Kidney tubule cell (primary cell): ENCODE results near the gene ZBTB17.
"Not testable (repeated sequence)": the region's sequence is repeated elsewhere in the genome, so short reads cannot be mapped to it uniquely, and the experiment has no call there.

ENCODE experiments used
- DNase-seq: peaks from one replicate; pipeline ENCODE4 v3.0.0-alpha.2; 2018; ENCODE audit warnings: low spot score

The ZBTB17 gene

DNA sequence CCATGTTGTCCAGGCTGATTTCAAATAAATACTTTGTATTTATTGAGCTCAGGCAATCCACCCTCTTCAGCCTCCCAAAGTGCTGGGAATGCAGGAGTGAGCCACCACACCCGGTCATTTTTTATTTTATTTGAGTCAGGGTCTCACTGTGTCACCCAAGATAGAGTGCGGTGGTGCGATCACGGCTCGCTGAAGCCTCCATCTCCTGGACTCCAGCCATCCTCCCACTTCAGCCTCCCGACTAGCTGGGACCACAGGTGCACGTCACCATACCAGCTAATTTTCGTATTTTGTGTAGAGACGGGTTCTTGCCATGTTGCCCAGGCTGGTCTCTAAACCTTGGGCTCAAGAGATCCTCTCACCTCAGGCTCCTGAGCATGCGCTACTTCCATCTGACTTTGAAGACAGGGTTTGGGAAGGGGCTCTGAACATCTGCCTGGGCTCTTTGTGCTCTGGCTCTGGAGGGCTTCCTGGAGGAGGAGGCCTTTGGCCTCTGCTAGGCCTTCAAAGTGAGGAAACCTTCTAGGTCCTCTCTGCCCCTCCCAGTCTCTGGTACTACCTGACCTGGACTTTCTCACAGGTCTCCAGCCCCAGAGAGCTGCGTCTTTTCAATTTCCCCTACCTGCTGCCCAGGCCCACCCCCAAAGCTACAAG is 36.2 kb upstream of the ZBTB17 start:
- no peak for DNase-seq

DNA sequence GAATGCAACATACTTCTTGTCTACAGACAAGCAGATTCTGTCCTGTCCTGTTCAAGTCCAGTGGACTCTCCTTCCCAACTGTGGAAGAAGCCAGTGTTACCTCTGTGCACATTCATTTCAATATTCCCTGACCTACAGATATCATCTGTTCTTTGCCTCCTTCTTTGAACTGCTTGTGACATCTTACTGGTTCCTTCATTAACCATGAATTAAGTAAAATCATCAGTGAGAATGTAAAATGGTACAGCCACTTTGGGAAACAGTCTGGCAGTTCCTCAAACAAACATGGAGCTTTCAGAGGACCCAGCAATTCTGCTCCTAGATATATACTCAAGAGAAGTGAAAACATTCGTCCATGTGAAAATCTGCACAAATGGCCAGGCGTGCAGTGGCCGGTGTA is 34.9 kb upstream of the ZBTB17 start:
- DNase-seq = no peak

DNA sequence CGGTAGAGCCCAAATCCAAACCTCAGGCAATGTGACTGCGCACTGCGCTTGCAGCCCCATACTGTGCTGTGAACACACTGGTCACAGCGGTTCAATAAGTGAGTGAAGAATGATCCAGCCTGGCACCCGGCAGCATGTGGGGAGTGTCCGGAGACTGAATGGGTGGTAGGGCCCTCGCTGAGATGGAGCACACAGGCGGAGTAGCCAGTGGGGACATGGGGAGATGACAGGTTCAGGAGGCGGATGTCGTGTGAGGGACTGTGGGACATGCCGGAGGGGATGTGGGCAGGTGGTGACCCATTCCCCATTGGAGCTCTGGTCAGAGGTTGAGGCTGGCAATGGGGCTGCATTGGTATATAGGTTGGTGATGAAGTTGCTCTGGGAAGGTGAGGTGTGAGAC is 33.8 kb upstream of the ZBTB17 start:
- DNase-seq = no peak

DNA sequence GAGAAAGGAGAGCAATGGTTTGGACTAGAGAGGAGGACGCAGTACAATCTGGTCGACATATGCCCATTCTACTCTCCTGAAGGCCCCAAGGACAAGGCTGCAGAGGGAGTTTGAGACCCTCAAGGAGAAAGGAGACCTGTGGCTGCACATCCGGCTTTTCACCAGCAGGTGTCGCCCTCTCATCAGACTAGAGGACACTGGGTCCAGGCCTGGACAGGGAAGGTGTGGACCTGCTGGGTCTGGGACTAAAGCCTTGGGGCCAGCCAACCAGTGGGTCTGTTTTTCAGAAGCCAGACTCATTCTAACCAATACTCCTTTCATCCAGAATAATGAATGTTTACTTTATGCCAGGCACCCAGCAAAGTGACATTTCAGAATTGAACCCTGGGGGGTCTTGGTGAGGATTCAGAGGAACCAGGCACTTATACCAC is 33.1 kb upstream of the ZBTB17 start:
- peak; percentile 73 for DNase-seq

DNA sequence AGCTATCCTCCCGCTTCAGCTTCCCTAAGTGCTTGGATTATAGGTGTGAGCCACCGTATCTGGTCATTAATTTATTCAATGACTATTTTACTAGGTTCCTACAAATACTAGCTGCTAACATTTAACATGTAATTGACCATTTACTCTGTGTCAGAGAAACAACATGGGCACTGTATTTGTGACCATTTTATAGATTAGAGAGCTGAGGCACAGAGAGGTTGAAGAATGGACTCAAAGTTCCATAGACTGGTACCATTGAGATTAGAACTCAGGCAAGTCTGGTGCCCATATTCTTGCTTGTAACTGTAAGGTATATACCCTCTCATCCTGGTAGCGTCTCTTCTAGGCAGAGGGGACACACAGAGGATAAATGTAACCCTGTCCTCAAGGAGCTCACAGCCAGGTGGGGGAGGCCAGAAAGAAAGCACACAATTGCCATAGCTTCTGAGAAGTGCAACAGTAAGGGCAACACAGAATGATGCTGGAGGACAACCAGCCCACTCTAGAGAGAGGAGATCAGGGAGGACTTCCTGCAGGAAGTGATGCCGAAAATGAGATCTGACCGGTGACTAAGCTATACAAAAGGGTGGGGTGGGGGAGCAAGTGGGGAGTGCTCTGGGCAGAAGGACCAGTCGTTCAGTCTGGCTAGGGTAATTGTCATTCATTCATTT is 31.9 kb upstream of the ZBTB17 start:
- no peak for DNase-seq

- peak; percentile 39 for DNase-seq
These were observed 30.9 kb upstream of the ZBTB17 start for GRCh38 chr1:16006552-16007485.

- DNase-seq = no peak
These were observed 30.1 kb upstream of the ZBTB17 start for GRCh38 chr1:16006010-16006409.

- no peak for DNase-seq
These were observed 29.7 kb upstream of the ZBTB17 start for GRCh38 chr1:16005597-16005996.

DNA sequence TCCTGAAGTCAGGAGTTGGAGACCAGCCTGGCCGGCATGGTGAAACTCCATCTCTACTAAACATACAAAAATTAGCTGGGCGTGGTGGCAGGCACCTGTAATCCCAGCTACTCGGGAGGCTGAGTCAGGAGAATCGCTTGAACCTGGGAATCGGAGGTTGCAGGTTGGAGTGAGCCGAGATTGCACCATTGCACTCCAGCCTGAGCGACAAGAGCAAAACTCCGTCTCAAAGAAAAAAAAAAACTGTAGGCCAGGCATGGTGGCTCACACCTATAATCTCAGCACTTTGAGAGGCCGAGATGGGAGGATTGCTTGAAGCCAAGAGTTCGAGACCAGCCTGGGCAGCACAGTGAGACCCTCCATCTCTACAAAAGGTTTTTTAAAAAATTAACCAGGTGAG is 25.4 kb upstream of the ZBTB17 start:
- DNase-seq = not testable (repeated sequence)

GRCh38 chr1:15998929-15999328 is 23.0 kb upstream of the ZBTB17 start:
- DNase-seq = no peak

- no peak for DNase-seq
These were observed 21.9 kb upstream of the ZBTB17 start for GRCh38 chr1:15997637-15998280.

GRCh38 chr1:15997076-15997585 is 21.2 kb upstream of the ZBTB17 start:
- DNase-seq = no peak

- DNase-seq = peak; percentile 66
These were observed 18.9 kb upstream of the ZBTB17 start for GRCh38 chr1:15994590-15995351.

DNA sequence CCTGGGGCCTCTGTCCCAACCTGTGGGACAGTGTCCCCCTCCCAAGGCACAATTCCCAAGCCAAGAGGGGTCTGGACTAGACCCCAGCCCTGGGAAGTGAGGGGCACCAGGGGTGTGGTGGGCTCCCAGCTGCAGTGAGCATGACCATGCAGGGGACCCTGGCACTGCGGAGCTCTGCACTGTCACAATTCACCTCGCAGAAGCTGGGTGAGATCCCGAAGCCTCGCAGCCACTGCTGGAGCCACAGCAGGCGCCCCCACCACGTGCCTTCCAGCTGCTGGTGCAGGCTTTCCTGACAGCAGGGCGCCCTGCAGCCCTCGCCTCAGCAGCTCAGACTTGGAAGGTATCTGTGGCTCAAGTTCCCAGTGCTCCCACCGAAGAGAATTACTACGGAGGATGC is 18.2 kb upstream of the ZBTB17 start:
- no peak for DNase-seq

DNA sequence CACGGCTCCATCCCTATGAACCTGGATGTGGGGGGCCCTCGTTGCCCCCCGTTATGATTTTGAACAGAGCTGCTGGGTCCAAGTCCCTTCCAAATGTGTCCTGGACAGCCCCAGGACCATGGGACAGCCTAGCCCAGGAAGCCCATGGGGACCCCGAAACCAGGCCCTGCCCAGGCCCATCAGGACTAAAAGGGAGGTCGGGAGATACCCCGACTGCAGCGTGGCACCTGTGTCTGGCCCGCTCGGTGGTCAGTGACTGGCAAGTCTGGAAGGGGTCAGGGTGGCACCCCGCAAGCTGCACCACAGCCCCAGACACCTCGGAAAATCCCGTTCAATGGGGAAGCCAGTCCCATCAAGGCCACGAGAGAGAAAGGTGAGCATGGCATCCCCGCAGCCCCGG is 17.8 kb upstream of the ZBTB17 start:
- no peak for DNase-seq

- no peak for DNase-seq
These were observed 16.9 kb upstream of the ZBTB17 start for GRCh38 chr1:15992582-15993500.

GRCh38 chr1:15992187-15992553 is 16.3 kb upstream of the ZBTB17 start:
- no peak for DNase-seq

GRCh38 chr1:15991427-15992186 is 15.7 kb upstream of the ZBTB17 start:
- no peak for DNase-seq

DNA sequence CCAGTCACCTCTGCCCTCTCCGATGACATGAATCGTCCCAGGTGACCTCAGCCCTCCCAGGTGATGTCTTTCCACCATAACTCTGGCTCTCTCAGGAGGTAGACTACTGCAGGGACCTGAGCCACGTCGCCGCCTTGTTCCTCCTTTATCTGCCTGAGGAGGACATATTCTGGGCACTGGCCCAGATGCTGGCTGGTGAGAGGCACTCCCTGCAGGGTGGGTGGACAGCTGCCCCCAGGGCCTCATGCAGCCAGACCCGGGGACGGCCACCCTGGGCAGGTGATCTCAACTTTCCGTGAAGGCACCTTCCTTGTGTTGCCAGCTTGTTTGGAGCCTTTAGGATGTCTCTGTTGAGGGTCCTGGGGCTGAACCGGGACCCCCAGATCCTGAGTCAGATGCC is 13.9 kb upstream of the ZBTB17 start:
- no peak for DNase-seq
